NCI-H748 (cell line): ENCODE data around the gene ZNHIT2.
A peak's percentile ranks its signal among the peaks of the same experiment; 100 is the strongest.

Experiments
- DNase-seq: peaks from one replicate; lab custom pipeline; 2025; ENCODE audit not compliant: unreplicated experiment; lab: John Stamatoyannopoulos, UW

ZNHIT2 gene

GRCh38 chr11:65134952-65135632, 17.6 kb upstream of the ZNHIT2 start:
- DNase-seq, result peak; percentile 97

- peak; percentile 91 for DNase-seq
These were observed 16.9 kb upstream of the ZNHIT2 start, which contains the start of gene SYVN1 for GRCh38 chr11:65134240-65134951. SYVN1 (minus strand) TSS chr11:65134519; CDS start chr11:65133601, 918 bp downstream.

GRCh38 chr11:65133724-65134123, 16.2 kb upstream of the ZNHIT2 start:
- DNase-seq, result no peak

GRCh38 chr11:65132988-65133700, 15.6 kb upstream of the ZNHIT2 start:
- DNase-seq, result peak; percentile 38

- no peak for DNase-seq
These were observed 14.9 kb upstream of the ZNHIT2 start for GRCh38 chr11:65132238-65132987.

- no peak for DNase-seq
These were observed 14.4 kb upstream of the ZNHIT2 start for GRCh38 chr11:65131895-65132237.

GRCh38 chr11:65131417-65131776, 13.9 kb upstream of the ZNHIT2 start:
- DNase-seq, result no peak

- no peak for DNase-seq
These were observed 13.3 kb upstream of the ZNHIT2 start for GRCh38 chr11:65130631-65131416.

GRCh38 chr11:65129649-65130441, 12.3 kb upstream of the ZNHIT2 start:
- DNase-seq, result no peak

GRCh38 chr11:65128182-65129145, 11.0 kb upstream of the ZNHIT2 start:
- no peak for DNase-seq

- DNase-seq, result no peak
These were observed 10.1 kb upstream of the ZNHIT2 start for GRCh38 chr11:65127473-65128181.

- DNase-seq, result no peak
These were observed 9.2 kb upstream of the ZNHIT2 start for GRCh38 chr11:65126624-65127274.

- DNase-seq, result no peak
These were observed 7.9 kb upstream of the ZNHIT2 start for GRCh38 chr11:65125197-65126056.

- DNase-seq, result no peak
These were observed 7.1 kb upstream of the ZNHIT2 start for GRCh38 chr11:65124480-65125196.

GRCh38 chr11:65121865-65122696, 4.6 kb upstream of the ZNHIT2 start, which contains the start of the genes FAU and MRPL49:
FAU (minus strand) TSS chr11:65122134; CDS start chr11:65121813, 321 bp downstream.
MRPL49 (plus strand) TSS chr11:65122321; CDS start chr11:65122347, 26 bp downstream.
- DNase-seq, result peak; percentile 98
